GDM1 (cell line): ENCODE measurements around the gene CCDC27.
A peak's percentile ranks its signal among the peaks of the same experiment; 100 is the strongest.
"Not testable (repeated sequence)": the region's sequence is repeated elsewhere in the genome, so short reads cannot be mapped to it uniquely, and the experiment has no call there.

Source experiments
- DNase-seq: peaks from one replicate; lab custom pipeline; 2025; lab: John Stamatoyannopoulos, UW

Gene CCDC27

GRCh38 chr1:3796215-3797061 lies 44.2 kb downstream of the CCDC27 start, which contains the start of gene LRRC47:
Gene LRRC47 (minus strand): TSS chr1:3796498. CDS start chr1:3796476, 22 bp downstream.
- peak; percentile 88 for DNase-seq

GRCh38 chr1:3799976-3800685 lies 47.9 kb downstream of the CCDC27 start:
- DNase-seq: no peak

GRCh38 chr1:3800795-3801194 lies 48.5 kb downstream of the CCDC27 start:
- DNase-seq: not testable (repeated sequence)

GRCh38 chr1:3803905-3804626 lies 51.8 kb downstream of the CCDC27 start:
- no peak for DNase-seq

GRCh38 chr1:3804627-3804944 lies 52.3 kb downstream of the CCDC27 start:
- DNase-seq: not testable (repeated sequence)

- DNase-seq: no peak
These were observed 52.8 kb downstream of the CCDC27 start for GRCh38 chr1:3805038-3805437.

GRCh38 chr1:3807769-3808168 lies 55.5 kb downstream of the CCDC27 start:
- no peak for DNase-seq

GRCh38 chr1:3809680-3810079 lies 57.4 kb downstream of the CCDC27 start:
- no peak for DNase-seq

- not testable (repeated sequence) for DNase-seq
These were observed 58.0 kb downstream of the CCDC27 start for GRCh38 chr1:3810149-3810761.

- no peak for DNase-seq
These were observed 59.3 kb downstream of the CCDC27 start for GRCh38 chr1:3811595-3811911.

GRCh38 chr1:3814065-3814464 lies 61.8 kb downstream of the CCDC27 start:
- no peak for DNase-seq

GRCh38 chr1:3814771-3815561 lies 62.7 kb downstream of the CCDC27 start:
- DNase-seq: no peak

- no peak for DNase-seq
These were observed 64.3 kb downstream of the CCDC27 start for GRCh38 chr1:3816331-3817137.

GRCh38 chr1:3817138-3817740 lies 65.0 kb downstream of the CCDC27 start:
- no peak for DNase-seq

GRCh38 chr1:3817821-3818597 lies 65.8 kb downstream of the CCDC27 start:
- no peak for DNase-seq

- no peak for DNase-seq
These were observed 67.5 kb downstream of the CCDC27 start for GRCh38 chr1:3819771-3820200.

GRCh38 chr1:3820316-3820715 lies 68.1 kb downstream of the CCDC27 start:
- no peak for DNase-seq

GRCh38 chr1:3821004-3821403 lies 68.8 kb downstream of the CCDC27 start:
- DNase-seq: no peak
